Left ventricle myocardium superior (tissue), 1 donor: Measurements from ENCODE around the gene HOMER2. TPM values are rescaled to one million over a fixed set of nuclear protein-coding genes. Genes with fewer than 3 reads are reported as not detected.
A peak's percentile ranks its signal among the peaks of the same experiment; 100 is the strongest.

Source experiments
- ATAC-seq: fragments of 200-7000 bp; cut with Tn5 transposase; one replicate; pipeline ENCODE4 v1.9.1; 2020; ENCODE audit warnings: mild to moderate bottlenecking, moderate library complexity
- DNase-seq: peaks from one replicate; pipeline ENCODE4 v3.0.0-alpha.2; 2020
- intact Hi-C: fragments of 100-400 bp; cut with micrococcal nuclease; formaldehyde crosslinking; loops from one replicate; pipeline ENCODE4 v1.11.0; 2022
- total RNA-seq: library from RNA; stranded (reverse); fragmentation: NEBNext Ultra II Directional; extraction: Animal tissue kit (Norgen Biotek cat#: 25700); gene quantifications from one replicate; pipeline ENCODE4 v1.2.1, GENCODE V29; 2021
- donor health status: DM: no; HTN: yes; CAD: no; lungs with severe emphysema.

HOMER2 gene
- total RNA-seq, 1 donor from 2014 or later: 59.4 TPM

- no peak for DNase-seq
- ATAC-seq: no peak
- intact Hi-C loops: no loop called here
These were observed 101.1 kb downstream of the HOMER2 start for GRCh38 chr15:82851306-82851850.

- DNase-seq (no peak), ATAC-seq (no peak)
- intact Hi-C loops: no loop called here
These were observed 101.8 kb downstream of the HOMER2 start for GRCh38 chr15:82850731-82851130.

DNA sequence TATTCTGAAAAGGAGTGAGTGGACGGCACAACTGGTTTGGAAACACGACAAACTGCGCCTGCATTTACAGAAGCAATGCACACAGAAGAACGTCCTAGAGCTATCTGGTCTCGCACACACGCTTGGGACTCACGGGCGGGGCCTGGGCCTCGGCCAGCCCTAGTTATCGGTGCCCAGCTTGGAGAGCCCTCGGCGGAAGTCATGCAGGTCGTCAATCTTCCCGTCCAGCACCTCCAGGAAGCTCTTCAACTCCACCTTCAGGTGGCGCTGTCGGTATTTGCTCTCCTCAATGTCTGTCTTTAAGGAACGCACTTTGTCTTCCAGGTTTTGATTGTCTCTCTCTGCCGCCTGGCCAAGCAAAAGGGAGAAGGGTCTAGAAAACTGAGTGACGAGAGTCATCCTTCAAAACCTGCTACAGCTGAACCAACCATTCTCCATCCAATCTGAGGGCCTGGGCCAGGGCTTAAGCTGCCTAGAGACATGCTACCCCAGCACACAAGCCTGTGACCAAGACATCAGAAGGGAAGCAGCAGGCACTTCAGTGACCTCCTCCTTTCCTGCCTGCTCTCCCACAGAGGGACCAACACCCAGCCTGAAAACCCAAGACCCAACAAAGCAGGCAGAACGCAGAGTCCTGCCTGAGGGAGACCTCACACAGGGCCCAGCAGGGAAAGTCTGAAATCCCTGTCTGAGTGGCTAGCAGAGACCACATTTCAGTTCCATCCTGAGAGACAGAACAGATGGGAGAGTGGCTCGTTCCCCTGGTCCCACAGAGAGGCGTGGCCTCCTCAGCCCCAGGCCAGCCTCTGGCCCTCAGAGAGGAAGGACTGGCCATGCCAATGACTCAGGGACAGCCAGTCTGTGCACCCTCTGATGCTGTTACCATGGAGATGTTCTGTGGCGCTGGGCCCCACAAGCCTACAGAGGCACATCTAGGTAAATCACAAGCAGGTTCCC lies 102.7 kb downstream of the HOMER2 start:
- intact Hi-C loops: loop anchor here (10.0 kb wide), 1 partner anchor 155 kb away; no protein-coding TSS in a partner anchor
- ATAC-seq (peak; percentile 97), DNase-seq (peak; percentile 87)

DNA sequence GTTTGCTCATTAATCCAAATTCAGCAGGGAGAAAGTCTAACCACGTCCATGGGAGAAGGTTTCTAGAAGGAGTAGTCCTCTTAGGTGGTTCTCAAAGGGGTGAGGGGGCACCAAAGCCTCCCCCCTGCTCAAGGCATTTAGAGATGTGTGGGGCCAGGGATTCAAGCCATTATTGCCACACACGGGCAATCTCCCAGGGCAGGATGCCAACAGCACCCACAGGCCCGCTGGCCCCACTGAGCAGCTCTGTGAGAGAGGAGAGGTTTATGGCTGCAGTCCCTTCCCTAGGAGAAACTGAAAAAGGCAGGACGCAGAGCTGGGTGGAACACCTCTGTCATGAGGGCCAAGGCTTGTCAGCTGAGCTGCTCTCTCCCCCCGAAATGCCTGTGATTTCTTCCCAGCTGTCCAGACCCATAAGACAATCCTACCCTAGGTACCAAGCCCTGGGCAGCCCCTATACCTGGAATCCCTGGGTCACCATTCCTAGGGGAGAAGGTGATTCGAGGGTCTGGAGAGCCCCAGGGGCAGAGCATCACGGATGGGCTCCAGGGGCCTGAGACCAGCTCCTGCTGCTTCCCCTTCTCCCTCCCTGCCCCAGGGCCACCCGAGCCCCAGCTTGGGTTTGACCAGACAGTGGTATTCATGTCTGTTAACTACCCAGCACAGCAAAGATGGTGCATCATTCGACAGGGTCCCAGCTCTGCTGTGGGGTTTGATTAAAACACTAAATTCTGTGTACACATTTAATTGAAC lies 104.1 kb downstream of the HOMER2 start:
- ATAC-seq (no peak), DNase-seq (no peak)
- intact Hi-C loops: loop anchor here (10.0 kb wide), 1 partner anchor 156 kb away; no protein-coding TSS in a partner anchor

DNA sequence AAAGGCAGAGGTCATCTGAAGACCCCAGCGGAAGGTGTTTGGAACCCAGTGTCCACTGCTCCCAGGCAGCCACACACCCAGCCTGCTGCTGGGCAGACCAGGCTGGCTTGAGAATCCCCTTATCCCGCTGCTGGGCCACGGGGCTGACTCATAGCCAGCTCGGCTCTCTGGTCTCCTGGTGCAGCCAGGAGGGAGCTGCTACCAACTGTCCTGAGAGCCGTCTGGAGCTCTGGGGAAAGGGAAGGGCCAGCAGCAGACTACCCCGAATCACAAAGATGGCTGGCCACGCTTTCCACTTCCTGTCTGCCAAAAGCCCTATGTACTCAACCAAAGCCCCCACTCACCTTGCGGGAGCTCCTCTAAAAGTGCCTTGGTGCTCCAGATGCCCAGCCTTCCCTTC lies 104.8 kb downstream of the HOMER2 start:
- DNase-seq: no peak
- intact Hi-C loops: loop anchor here (10.0 kb wide), 1 partner anchor 157 kb away; no protein-coding TSS in a partner anchor
- ATAC-seq: no peak

DNA sequence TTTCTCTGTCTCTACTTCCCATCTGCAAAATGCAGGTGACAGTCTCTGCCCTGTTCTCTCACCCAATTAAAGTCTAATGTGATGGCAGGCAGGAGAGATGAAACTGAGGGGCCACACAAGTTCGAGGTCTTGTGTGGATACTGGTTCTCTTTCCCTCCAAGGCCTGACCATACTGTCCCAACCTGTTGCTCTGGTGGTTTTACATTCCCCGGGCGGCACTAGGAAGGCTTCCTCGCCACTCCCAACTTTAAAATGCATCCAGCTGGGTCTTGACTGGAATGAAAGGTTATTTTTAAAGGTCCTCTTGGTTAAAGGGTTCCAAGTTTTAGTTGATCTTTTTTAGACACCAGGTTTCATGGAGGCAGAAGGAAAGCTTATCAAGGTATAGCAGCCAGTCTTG lies 105.9 kb downstream of the HOMER2 start:
- ATAC-seq (no peak), DNase-seq (no peak)
- intact Hi-C loops: loop anchor here (10.0 kb wide), 1 partner anchor 158 kb away; no protein-coding TSS in a partner anchor

- no peak for DNase-seq
- no peak for ATAC-seq
- intact Hi-C loops: loop anchor here (10.0 kb wide), 1 partner anchor 159 kb away; no protein-coding TSS in a partner anchor
These were observed 106.8 kb downstream of the HOMER2 start for GRCh38 chr15:82845686-82846085.

GRCh38 chr15:82843566-82843965 lies 109.0 kb downstream of the HOMER2 start:
- ATAC-seq: no peak
- intact Hi-C loops: loop anchor here (10.0 kb wide), 1 partner anchor 161 kb away; no protein-coding TSS in a partner anchor

GRCh38 chr15:82840166-82840565 lies 112.4 kb downstream of the HOMER2 start:
- intact Hi-C loops: loop anchor here (10.0 kb wide), 1 partner anchor 165 kb away; no protein-coding TSS in a partner anchor
- no peak for ATAC-seq

More at GRCh38 chr15:82843566-82843965, 109.0 kb downstream of the HOMER2 start:
- DNase-seq: no peak

DNA sequence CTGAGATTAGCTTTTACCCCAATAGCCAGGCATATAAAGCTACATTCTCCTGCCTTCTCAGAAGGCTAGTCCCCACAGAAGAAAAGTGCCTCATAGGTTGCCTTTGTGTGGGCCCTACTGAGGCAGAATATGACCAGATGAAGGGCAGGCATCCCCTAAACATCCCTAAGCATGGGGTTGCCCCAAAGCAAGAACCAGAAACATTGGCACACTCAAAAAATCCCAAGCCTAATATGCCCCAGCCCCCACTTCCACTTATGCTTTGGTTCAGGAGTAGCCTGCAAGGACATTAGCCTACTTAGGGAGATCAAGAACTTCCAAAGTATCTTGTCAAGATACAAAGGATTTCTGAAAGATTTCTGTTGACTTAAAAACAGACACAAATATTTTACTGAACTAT lies 113.4 kb downstream of the HOMER2 start:
- intact Hi-C loops: no loop called here
- DNase-seq (no peak), ATAC-seq (no peak)

More at GRCh38 chr15:82840166-82840565, 112.4 kb downstream of the HOMER2 start:
- DNase-seq: no peak

DNA sequence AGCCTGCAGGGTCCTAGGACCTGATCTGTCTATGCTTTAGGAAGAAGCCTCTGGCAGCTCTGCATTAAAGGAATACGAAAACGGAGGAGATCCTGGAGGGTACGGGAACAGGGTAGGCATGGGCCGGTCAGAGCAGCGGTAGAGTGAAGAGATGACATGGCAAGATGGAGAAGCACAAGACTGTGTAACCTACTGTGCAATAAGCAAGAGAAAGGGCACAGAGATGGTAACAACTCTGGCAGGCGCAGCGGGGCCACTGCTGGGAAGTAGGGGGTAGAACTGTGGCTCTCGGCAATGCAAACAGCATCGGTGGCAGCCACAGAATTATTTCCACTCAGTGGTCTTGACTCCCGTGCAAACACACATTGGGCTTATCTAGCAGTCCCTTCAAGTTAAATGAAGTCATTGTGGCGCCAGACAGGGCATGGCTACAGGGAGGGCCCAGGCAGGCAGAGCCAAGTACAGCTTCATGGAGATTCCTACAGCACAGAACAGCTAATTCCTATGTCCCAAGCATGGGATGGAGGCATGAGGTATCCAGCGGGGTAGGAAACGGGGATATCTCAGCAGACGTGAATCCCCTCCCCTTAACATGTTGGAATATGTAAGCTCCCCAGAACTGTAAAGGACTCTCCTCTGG lies 114.3 kb downstream of the HOMER2 start:
- DNase-seq (no peak), ATAC-seq (peak; percentile 19)
- intact Hi-C loops: no loop called here

DNA sequence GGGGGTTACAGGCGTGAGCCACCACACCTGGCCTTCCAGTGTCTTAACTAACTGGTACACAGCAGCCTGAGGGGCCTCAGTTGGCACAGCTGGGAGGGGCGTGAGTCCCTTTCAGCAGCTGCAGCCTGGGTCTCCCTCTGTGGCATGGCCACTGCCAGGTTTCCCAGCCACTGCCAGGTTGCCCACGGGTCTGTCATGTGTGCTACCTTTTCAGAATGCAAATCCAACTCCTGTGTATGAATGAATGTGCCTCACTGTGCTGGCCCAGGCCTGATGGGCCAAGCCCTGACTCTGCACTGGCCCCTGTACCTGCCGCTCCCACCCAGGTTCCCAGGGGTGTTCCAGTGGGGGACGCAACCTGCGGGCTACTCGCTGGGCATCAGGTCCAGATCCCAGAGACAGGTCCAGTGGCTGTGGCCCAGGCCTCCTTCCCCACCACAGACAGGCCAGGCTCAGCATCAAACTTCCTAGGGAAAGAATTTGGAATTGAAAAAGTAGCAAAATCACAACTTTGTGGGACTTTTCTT lies 117.1 kb downstream of the HOMER2 start:
- ATAC-seq (no peak), DNase-seq (no peak)
- intact Hi-C loops: no loop called here

DNA sequence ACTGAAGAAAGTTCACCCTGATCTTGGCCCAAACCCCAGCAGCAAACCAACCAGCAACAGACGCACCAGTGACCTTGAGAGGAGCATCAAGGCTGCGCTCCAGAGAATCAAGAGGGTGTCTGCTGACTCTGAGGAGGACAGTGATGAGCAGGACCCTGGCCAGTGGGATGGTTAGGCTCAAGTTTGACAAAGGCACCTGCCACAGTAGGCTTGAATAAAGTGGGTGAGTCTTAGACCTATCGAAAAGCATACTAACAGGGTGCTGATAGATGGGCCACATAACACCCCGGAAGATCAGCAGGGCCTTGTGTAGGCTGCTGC lies 119.2 kb downstream of the HOMER2 start:
- intact Hi-C loops: no loop called here
- peak; percentile 35 for ATAC-seq
- DNase-seq: no peak

- no peak for DNase-seq
- ATAC-seq: peak; percentile 34
- intact Hi-C loops: no loop called here
These were observed 119.7 kb downstream of the HOMER2 start for GRCh38 chr15:82832601-82833361.

GRCh38 chr15:82831894-82832600 lies 120.5 kb downstream of the HOMER2 start:
- ATAC-seq: no peak
- DNase-seq: no peak
- intact Hi-C loops: no loop called here

- intact Hi-C loops: no loop called here
- DNase-seq: no peak
- no peak for ATAC-seq
These were observed 121.9 kb downstream of the HOMER2 start for GRCh38 chr15:82830427-82831173.

- intact Hi-C loops: no loop called here
- ATAC-seq (no peak), DNase-seq (no peak)
These were observed 123.3 kb downstream of the HOMER2 start for GRCh38 chr15:82829234-82829633.
